C4-2B (cell line): ENCODE measurements around the gene LRRC2.

Source experiments
- ZFX ChIP-seq: fragments of 450-650 bp; IDR thresholded peaks from 2 replicates; pipeline ENCODE4 v1.6.1; 2017
- TF ChIP-seq, protein P1 (sequence below): fragments of 450-650 bp; conservative IDR thresholded peaks from 2 replicates; pipeline ENCODE4 v1.5.1; 2017; ENCODE audit warnings: mild to moderate bottlenecking

DNA sequence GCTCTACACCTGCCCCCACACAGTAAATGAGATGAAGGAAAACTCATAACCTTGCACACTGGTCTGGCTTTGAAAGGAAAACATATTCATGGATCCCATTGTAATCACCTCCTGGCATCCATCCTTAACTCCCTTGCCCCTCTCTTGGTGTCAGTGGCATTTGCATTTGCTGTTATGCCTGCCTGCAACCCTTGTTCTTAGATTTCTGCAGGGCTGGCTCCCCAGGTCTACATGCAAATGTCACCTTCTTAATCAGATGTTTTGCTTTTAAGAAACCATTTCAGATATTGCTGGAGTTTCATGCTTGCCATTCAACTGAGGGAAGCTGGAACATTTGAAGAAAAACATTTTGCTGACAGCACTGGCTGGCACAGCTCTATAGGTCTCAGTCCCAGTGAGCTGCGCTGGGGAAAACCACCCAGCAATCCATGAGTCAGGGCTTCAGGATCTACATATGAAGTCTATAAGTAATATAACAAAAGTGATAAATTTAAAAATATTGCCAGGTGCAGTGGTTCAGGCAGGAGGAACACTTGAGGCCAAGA is 19.1 kb downstream of the LRRC2 start:
- TF ChIP-seq, protein P1, sequence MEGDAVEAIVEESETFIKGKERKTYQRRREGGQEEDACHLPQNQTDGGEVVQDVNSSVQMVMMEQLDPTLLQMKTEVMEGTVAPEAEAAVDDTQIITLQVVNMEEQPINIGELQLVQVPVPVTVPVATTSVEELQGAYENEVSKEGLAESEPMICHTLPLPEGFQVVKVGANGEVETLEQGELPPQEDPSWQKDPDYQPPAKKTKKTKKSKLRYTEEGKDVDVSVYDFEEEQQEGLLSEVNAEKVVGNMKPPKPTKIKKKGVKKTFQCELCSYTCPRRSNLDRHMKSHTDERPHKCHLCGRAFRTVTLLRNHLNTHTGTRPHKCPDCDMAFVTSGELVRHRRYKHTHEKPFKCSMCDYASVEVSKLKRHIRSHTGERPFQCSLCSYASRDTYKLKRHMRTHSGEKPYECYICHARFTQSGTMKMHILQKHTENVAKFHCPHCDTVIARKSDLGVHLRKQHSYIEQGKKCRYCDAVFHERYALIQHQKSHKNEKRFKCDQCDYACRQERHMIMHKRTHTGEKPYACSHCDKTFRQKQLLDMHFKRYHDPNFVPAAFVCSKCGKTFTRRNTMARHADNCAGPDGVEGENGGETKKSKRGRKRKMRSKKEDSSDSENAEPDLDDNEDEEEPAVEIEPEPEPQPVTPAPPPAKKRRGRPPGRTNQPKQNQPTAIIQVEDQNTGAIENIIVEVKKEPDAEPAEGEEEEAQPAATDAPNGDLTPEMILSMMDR, result no peak
- no peak for TF ChIP-seq ZFX
